GM12875 (cell line): ENCODE results near the gene TARS1.
"Not testable (repeated sequence)": the region's sequence is repeated elsewhere in the genome, so short reads cannot be mapped to it uniquely, and the experiment has no call there.

Source experiments
- H3K4me3 ChIP-seq: one replicate; pipeline ENCODE4 v1.5.1; 2011; ENCODE audit warnings: low read depth, low read length, control low read depth
- TF ChIP-seq, protein P1 (sequence below): IDR thresholded peaks from 2 replicates; pipeline ENCODE4 v1.5.1; 2011; ENCODE audit warnings: low read depth, mild to moderate bottlenecking, control low read depth, inconsistent platforms, low read length, moderate library complexity, borderline replicate concordance; ENCODE audit not compliant: insufficient read depth

TARS1 gene

DNA sequence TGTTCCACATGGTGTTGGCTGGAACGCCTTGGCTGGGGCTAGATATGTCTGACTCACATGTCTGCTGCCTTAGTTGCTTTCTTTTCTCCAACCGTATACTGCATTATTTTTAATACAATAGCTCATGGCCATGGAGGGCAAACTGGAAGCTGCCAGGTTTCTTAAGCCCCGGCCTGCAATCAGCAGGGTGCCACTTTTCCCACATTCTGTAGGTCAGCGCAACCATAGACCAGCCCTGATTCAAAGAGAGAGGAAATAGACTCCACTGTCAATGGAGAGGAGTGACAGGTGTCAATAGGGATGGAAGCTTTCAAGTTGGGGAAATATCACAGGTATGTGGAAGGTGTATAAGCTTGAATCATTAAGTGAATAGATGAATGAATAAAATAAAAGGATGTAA lies 60.5 kb downstream of the TARS1 start:
- no peak overlapping the region for H3K4me3 ChIP-seq
- TF ChIP-seq, protein P1, sequence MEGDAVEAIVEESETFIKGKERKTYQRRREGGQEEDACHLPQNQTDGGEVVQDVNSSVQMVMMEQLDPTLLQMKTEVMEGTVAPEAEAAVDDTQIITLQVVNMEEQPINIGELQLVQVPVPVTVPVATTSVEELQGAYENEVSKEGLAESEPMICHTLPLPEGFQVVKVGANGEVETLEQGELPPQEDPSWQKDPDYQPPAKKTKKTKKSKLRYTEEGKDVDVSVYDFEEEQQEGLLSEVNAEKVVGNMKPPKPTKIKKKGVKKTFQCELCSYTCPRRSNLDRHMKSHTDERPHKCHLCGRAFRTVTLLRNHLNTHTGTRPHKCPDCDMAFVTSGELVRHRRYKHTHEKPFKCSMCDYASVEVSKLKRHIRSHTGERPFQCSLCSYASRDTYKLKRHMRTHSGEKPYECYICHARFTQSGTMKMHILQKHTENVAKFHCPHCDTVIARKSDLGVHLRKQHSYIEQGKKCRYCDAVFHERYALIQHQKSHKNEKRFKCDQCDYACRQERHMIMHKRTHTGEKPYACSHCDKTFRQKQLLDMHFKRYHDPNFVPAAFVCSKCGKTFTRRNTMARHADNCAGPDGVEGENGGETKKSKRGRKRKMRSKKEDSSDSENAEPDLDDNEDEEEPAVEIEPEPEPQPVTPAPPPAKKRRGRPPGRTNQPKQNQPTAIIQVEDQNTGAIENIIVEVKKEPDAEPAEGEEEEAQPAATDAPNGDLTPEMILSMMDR, result no peak

DNA sequence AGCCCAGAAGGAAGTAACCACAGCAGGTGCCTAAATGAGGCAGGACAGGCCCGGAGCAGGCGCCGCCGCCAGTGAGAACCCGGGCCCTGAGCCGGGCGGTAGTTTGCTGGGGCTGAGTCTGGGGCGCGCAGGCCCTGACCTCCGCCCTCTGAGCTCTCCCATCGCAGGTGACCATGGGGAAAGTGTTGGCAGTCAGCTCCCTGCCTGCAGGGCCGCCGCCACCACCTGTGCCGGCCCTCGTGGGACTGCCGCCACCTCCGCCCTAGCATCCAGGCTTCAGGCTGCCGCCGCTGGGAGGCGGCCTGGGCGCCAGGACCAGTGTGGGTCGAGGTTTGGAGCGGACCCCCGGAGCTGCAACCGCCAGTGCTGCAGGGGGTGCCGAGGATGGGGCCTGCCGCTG lies 61.1 kb downstream of the TARS1 start:
- TF ChIP-seq, protein P1, result no peak

DNA sequence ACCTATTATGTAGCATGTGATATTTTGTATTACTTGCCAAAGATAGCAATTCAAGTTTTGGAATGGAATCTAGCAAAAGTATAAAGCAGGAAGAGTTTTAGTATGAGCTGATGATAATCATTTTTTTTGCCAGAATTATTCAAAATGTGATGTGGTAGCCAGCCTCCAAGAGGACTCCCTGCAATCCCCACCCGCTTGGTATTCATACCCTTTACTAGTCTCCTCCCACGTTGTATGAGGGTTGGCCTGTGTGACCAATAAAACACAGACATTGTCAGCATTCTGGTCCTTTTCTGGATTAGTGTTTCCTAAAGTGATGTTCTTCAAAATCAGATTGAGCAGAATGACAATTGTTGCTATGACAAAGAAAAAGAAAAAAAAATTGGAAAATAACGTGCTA lies 63.8 kb downstream of the TARS1 start:
- TF ChIP-seq, protein P1, result no peak
- H3K4me3 ChIP-seq, result no peak overlapping the region

More for the DNA sequence above, 61.1 kb downstream of the TARS1 start:
- no peak overlapping the region for H3K4me3 ChIP-seq

DNA sequence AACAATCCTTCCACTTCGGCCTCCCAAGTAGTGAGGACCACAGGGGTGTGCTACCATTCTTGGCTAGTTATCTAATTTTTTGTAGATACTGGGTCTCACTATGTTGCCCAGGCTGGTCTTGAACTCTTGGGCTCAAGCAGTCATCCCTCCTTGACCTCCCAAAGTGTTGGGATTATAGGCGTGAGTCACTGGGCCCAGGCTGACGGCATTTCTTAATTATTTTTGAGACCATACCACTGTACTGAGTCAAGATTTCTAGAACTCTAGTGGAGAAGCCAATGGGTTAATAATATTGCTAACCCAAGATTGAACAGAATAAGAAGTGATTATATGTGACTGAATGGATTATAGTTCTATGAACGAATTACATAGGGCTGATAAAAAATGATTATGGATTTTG lies 66.7 kb downstream of the TARS1 start:
- TF ChIP-seq, protein P1, result no peak
- H3K4me3 ChIP-seq, result no peak overlapping the region

DNA sequence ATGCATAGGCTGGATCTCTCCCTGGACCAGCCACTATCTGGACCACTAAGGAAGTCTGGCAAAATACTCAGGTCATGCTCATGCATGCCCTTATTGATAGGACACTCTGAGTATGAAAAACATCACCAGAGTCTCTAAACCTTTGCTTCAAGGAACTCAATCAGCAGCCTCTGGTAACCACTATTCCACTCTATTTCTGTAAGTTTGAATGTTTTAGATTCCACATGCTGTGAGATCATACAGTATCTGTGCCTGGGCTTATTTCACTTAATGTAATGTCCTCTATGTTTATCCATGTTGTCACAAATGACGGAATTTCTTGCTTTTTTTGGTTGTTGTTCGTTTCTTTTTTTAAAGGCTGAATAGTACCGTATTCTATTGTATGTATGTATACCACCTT lies 68.3 kb downstream of the TARS1 start:
- TF ChIP-seq, protein P1, result no peak
- no peak overlapping the region for H3K4me3 ChIP-seq

DNA sequence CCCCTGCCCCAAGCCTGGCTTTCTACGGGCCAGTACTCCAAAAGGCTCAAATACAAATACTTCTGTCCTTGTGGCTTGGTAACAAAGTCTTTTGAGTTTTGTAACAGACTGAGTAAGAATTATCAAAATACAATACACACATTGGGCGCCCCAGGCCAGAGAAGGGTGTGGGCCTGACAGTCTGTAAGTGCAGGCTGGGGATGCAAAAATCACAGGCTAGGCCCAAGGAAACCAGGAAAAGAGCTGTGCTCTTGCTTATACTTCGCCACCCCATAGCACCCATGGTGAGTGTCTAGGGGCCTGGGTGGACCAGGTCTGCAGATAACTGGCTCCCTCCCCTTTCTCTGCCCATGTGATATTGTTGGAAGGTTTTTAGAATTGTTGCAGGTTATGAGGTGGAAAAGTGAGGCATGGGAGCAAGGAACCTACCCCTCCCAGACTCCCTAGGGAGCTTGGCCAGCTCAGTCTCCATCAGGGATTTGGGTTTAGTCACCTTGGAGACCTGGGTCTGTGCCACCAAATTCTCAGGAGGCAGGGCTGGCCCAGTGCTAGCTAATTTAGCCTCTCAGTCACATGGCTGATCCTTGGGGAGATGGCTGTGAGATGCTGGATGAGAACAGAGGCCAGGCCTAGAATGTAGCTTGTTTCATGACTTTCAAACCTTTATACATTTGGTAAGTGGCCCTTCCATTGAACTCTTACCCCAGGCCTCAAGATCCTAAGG lies 72.9 kb downstream of the TARS1 start:
- TF ChIP-seq, protein P1, result no peak
- H3K4me3 ChIP-seq, result no peak overlapping the region

DNA sequence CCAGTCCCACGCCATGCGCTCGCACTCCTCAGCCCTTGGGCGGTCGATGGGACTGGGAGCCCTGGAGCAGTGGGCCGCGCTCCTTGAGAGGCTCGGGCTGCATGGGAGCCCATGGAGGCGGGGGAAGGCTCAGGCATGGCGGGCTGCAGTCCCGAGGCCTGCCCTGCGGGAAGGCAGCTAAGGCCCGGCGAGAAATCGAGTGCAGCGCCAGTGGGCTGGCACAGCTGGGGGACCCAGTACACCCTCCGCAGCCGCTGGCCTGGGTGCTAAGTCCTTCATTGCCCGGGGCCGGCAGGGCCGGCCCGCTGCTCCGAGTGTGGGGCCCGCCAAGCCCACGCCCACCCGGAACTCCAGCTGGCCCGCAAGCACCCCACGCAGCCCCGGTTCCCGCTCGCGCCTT lies 74.6 kb downstream of the TARS1 start:
- not testable (repeated sequence) for H3K4me3 ChIP-seq

DNA sequence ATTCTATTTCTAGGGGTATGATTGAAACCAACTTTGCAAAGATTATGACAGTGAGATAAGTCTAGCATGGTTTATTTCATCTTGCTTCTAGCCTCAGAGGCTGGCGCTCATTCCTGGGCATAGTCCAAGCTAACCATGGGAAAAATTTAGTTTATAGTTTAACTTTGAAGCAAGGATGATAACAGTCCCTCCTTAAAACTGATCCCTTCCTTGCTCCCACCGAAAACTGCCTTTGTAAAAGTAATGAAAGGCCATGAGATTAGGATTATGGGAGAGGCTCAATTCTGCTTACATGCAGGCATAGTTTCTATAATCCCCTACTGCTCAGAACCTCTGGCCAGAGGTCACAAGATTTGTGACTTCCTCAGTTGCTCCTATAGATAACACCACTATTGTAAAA lies 75.7 kb downstream of the TARS1 start:
- H3K4me3 ChIP-seq, result no peak overlapping the region
- TF ChIP-seq, protein P1, result no peak
